ENCODE results near the gene AIMP2.

DNA sequence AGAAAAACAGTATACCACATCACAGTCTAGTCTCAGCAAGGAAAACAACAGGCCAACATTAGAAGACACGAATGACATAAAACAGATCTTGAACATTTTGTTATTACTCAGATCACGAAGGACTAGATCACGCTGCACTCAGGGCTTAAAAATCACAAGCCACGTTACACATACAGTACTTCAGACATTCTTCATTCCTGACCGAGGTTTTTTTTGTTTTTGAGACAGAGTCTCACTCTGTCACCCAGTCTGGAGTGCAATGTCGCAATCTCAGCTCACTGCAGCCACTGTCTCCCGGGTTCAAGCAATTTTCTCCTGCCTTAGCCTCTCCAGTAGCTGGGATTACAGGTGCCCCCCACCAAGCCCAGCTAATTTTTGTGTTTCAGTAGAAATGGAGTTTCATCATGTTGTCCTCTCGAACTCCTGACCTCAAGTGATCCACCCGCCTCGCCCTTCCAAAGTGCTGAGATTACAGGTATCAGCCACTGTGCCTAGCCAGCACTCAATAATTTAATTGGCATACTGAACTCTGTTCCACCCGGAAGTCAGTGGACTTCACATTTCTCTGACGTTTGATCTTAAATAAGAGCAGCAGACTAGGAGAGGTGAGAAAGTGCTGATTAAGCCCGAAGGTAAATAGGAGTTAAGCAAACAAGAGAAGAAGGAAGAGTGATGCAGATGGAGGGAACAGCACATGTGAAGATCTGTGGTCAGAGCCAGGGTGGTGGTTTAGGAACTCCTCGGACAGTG lies 3.5 kb downstream of the AIMP2 start:
- TF ChIP-seq POLR2A (IDR thresholded peaks at IDR 0.05; ENCODE audit: low read depth) (no peak), EP300 (IDR thresholded peaks at IDR 0.05) (no peak)
- TF ChIP-seq, protein P1, sequence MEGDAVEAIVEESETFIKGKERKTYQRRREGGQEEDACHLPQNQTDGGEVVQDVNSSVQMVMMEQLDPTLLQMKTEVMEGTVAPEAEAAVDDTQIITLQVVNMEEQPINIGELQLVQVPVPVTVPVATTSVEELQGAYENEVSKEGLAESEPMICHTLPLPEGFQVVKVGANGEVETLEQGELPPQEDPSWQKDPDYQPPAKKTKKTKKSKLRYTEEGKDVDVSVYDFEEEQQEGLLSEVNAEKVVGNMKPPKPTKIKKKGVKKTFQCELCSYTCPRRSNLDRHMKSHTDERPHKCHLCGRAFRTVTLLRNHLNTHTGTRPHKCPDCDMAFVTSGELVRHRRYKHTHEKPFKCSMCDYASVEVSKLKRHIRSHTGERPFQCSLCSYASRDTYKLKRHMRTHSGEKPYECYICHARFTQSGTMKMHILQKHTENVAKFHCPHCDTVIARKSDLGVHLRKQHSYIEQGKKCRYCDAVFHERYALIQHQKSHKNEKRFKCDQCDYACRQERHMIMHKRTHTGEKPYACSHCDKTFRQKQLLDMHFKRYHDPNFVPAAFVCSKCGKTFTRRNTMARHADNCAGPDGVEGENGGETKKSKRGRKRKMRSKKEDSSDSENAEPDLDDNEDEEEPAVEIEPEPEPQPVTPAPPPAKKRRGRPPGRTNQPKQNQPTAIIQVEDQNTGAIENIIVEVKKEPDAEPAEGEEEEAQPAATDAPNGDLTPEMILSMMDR (IDR thresholded peaks at IDR 0.05), result no peak

Measured in esophagus muscularis mucosa (tissue), 4 donors.